Heart left ventricle (tissue), 16 donors: ENCODE results near the gene GPRC5A. TPM values are rescaled to one million over a fixed set of nuclear protein-coding genes. Genes with fewer than 3 reads are reported as not detected.

Experiments used
- ATAC-seq, 4 donors: fragments of 200-7000 bp; cut with Tn5 transposase; one replicate each; pipeline ENCODE4 v1.9.1; 2020 to 2022; ENCODE audit warnings: moderate library complexity in 4 of 4, mild to moderate bottlenecking in 3 of 4, moderate number of reproducible peaks in 1 of 4
- DNase-seq, 5 donors: peaks; one replicate each; pipeline ENCODE4 v3.0.0-alpha.2; 2020
- H3K27ac ChIP-seq, 12 donors: fragments of 200-600 bp; sonication (generic) in 4 of 12; one replicate each; pipeline versions ENCODE4 v1.5.0 to v1.8.0; 2016 to 2022; ENCODE audit warnings: mild to moderate bottlenecking in 2 of 12
- H3K27me3 ChIP-seq, 9 donors: fragments of 200-600 bp; sonication (generic) in 2 of 9; one replicate each; pipeline versions ENCODE4 v1.5.1 to v1.8.0; 2016 to 2022; ENCODE audit warnings: mild to moderate bottlenecking in 3 of 9
- H3K36me3 ChIP-seq, 9 donors: fragments of 200-600 bp; sonication (generic) in 2 of 9; one replicate each; pipeline versions ENCODE4 v1.5.0 to v1.8.0; 2018 to 2022; ENCODE audit warnings: mild to moderate bottlenecking in 2 of 9
- H3K4me1 ChIP-seq, 12 donors: fragments of 200-600 bp; sonication (generic) in 4 of 12; one replicate each; pipeline versions ENCODE4 v1.5.0 to v1.8.0; 2016 to 2022; ENCODE audit warnings: mild to moderate bottlenecking in 3 of 12
- H3K4me3 ChIP-seq, 12 donors: fragments of 200-600 bp; sonication (generic) in 4 of 12; one replicate each; pipeline versions ENCODE4 v1.5.0 to v1.8.0; 2017 to 2022; ENCODE audit warnings: mild to moderate bottlenecking in 9 of 12, moderate library complexity in 4 of 12
- H3K9me3 ChIP-seq, 12 donors: fragments of 200-600 bp; sonication (generic) in 4 of 12; one replicate each; pipeline versions ENCODE4 v1.5.0 to v1.8.0; 2016 to 2022; ENCODE audit warnings: mild to moderate bottlenecking in 1 of 12
- POLR2A ChIP-seq, 2 donors: fragments of 450-650 bp; IDR thresholded peaks; one replicate each; pipeline ENCODE4 v1.6.1; 2017; ENCODE audit warnings: antibody characterized with exemption in 2 of 2, mild to moderate bottlenecking in 2 of 2, moderate library complexity in 2 of 2
- WGBS, 4 donors: extraction: QIAGEN DNeasy Blood & Tissue Kit in 2 of 4; methylation state at CpG; one replicate each; pipeline versions ENCODE4 v1.1.5 to v1.1.7; 2013 to 2018; 5-methylcytosine and 5-hydroxymethylcytosine counted together
- intact Hi-C, 10 donors: fragments of 100-400 bp; cut with DNase I; formaldehyde crosslinking; loops; one replicate each; pipeline versions ENCODE4 v1.11.1 to v1.14.2; 2022
- polyA plus RNA-seq, 2 donors: library from polyadenylated mRNA; stranded (reverse); fragments of 200-250 nt; gene quantifications; one replicate each; pipeline ENCODE4 v1.2.3, GENCODE V29; 2013
- total RNA-seq, 9 donors: library from RNA; depleted of rRNA in 2 of 9; stranded (reverse); fragments of >200 nt in 2 of 9; fragmentation: NEBNext Ultra II Directional in 3 of 9; extraction: Animal tissue kit (Norgen Biotek cat#: 25700) in 3 of 9; gene quantifications; one replicate each; pipeline versions ENCODE4 v1.1.0 to v1.2.4, GENCODE V29; 2016 to 2023
- TF ChIP-seq, protein P1 (sequence below), 12 donors: fragments of 200-600 bp; sonication (generic) in 4 of 12; IDR thresholded peaks; one replicate each; pipeline versions ENCODE4 v1.5.0 to v1.8.0; 2018 to 2022; ENCODE audit warnings: antibody characterized with exemption in 12 of 12, mild to moderate bottlenecking in 5 of 12
- donor health status: ischemic (EF 13 %, LVEDD 7.1; RV severe dilation, severe dysfunction).
- donor health status: healthy with polysubstance abuse.
- donor health status: DM: no; HTN: yes; CAD: no.
- donor health status: DM: no; HTN: no; CAD: no.
- donor health status: ischemic (EF 25% LVEDD 6.9; RV normal size, moderate dysfunction).
- donor health status: ischemic (EF 25% LVEDD 5.7; RV mildly dilated, moderate dysfunction).
- donor health status: healthy.
- donor health status: DM: yes; HTN: yes; CAD: no.
- donor health status: ischemic (EF 35%, LVEDD 5.7; RV mildly dilated, moderate dysfunction).
- donor health status: nonischemic (EF 11% LVEDD 7.7; RV severe dilation, severe dysfunction).
- donor health status: DM: yes; HTN: yes; CAD: no.
- donor health status: PGD.
- donor health status: ischemic (EF 29% LVEDD 5.4; RV normal size, mild dysfunction).
- donor health status: nonischemic (EF 23%, LVEDD 6.1; RV moderate dilation, normal function).

GPRC5A gene
- total and polyA plus RNA-seq, 11 donors, result 0.27 to 5.3 (median 1.2) TPM

DNA sequence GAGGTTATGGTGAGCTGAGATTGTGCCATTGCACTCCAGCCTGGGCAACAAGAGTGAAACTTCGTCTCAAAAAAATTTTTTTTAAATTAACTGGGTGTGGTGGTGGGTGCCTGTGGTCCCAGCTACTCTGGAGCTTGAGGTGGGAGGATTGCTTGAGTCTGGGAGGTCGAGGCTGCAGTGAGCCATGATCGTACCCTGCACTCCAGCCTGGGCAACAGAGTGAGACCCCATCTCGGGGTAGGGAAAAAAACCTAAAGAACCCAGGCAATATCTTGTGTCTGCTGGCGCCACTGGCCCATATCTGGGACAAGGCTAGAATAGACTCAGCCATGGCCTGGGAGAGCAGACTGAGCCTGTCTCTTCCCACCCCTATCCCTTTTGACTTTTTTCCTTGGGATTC lies 9.1 kb upstream of the GPRC5A start:
- H3K27me3 ChIP-seq, result peaks cover 0 to 5% (median 0%) of the 10 kb centered on the region in 9 donors
- no peak overlapping the region for H3K27ac ChIP-seq
- H3K4me3 ChIP-seq, result no peak overlapping the region
- H3K36me3 ChIP-seq, result no peaks in the 10 kb centered on the region
- intact Hi-C loops, result loop anchor here in 1 of 10 donors (2.0 kb wide), 1 partner anchor 35 kb away; no protein-coding TSS in a partner anchor
- TF ChIP-seq POLR2A (IDR thresholded peaks at IDR 0.05), result no peak
- TF ChIP-seq, protein P1, sequence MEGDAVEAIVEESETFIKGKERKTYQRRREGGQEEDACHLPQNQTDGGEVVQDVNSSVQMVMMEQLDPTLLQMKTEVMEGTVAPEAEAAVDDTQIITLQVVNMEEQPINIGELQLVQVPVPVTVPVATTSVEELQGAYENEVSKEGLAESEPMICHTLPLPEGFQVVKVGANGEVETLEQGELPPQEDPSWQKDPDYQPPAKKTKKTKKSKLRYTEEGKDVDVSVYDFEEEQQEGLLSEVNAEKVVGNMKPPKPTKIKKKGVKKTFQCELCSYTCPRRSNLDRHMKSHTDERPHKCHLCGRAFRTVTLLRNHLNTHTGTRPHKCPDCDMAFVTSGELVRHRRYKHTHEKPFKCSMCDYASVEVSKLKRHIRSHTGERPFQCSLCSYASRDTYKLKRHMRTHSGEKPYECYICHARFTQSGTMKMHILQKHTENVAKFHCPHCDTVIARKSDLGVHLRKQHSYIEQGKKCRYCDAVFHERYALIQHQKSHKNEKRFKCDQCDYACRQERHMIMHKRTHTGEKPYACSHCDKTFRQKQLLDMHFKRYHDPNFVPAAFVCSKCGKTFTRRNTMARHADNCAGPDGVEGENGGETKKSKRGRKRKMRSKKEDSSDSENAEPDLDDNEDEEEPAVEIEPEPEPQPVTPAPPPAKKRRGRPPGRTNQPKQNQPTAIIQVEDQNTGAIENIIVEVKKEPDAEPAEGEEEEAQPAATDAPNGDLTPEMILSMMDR (IDR thresholded peaks at IDR 0.05), result no peak
- DNase-seq (no peak), ATAC-seq (no peak)
- H3K9me3 ChIP-seq, result no peaks in the 10 kb centered on the region
- no peaks in the 10 kb centered on the region for H3K4me1 ChIP-seq
- WGBS, 4 donors, result 90 to 97% (median 95%) methylated on average over 5 of the region's 5 CpGs

DNA sequence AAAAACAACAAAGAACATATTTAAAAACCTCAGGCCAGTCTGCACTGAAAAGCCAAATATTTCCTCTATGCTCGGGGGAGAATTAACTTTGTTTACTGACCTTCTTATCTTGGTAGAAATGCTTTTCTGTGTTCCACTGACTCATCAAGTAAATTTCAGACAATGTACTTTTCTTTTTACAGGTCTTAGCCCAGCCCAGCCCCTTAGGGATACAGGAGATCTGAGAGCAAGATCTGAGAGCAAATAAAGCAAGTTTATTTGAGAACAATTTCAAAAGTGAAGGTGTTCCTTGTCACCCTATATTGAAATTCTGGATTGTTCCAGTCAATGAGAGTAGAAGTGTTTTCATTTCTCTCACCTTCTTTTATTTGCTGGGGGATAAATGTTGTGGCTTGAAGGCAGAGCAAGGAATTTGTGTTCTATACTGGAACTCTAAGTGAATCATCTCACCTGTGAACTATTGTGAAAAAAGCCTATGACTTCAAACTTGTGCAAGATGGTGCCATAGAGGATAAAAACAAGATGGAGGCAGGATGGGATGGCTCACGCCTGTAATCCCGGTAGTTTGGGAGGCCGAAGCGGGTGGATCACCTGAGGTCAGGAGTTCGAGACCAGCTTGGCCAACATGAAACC lies 7.9 kb upstream of the GPRC5A start:
- peak in 1 of 4 donors; percentile 14 for ATAC-seq
- no peaks in the 10 kb centered on the region for H3K4me1 ChIP-seq
- WGBS, 4 donors, result 85 to 93% (median 88%) methylated on average over 6 of the region's 6 CpGs
- no peak overlapping the region for H3K4me3 ChIP-seq
- no peaks in the 10 kb centered on the region for H3K9me3 ChIP-seq
- H3K27ac ChIP-seq, result no peak overlapping the region
- TF ChIP-seq, protein P1 (IDR thresholded peaks at IDR 0.05), result no peak
- TF ChIP-seq POLR2A (IDR thresholded peaks at IDR 0.05), result no peak
- H3K27me3 ChIP-seq, result peaks cover 0 to 5% (median 0%) of the 10 kb centered on the region in 9 donors
- intact Hi-C loops, result loop anchor here in 1 of 10 donors (2.0 kb wide), 1 partner anchor 37 kb away; no protein-coding TSS in a partner anchor
- no peak for DNase-seq
- no peaks in the 10 kb centered on the region for H3K36me3 ChIP-seq

DNA sequence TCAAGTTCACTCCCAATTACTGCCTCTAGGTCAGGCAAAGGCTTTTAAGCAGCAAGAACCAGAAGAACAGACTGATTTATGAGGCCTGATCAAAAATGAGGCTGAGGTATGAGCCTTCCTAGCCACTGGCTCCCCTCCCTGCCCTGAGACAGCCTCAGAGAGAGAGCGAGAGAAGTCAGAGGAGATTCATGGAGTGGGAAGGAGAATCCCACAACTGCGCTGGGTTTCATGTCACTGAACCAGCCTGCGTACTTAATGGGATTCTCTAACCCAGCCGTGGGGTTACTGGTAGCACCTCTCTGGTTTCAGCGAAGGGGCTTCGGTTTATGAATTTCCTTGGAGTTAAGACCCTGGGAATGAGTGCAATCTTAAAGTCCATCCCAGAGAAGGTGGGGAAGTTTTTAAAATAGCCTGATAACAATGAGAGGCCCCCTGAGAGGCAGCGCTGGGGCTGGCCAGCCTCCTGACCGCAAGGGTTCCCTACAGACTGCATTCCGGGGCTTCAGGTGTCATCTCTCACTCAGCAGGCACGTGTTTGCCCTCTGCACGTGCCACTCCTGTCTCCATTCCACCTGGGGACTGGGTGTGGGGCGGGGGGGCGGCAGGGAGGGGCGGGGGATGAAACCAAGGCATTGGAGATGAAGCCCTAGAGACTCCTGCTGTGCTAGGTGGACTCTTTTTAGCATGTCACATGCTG lies 6.1 kb upstream of the GPRC5A start:
- no peaks in the 10 kb centered on the region for H3K4me1 ChIP-seq
- intact Hi-C loops, result loop anchor here in 2 of 10 donors (5.0 kb wide), 1 partner anchor 43 kb away; no protein-coding TSS in a partner anchor
- no peak overlapping the region for H3K27ac ChIP-seq
- DNase-seq (no peak), ATAC-seq (no peak)
- peaks cover 0 to 11% (median 0%) of the 10 kb centered on the region in 9 donors for H3K27me3 ChIP-seq
- WGBS, 4 donors, result 44 to 70% (median 47%) methylated on average over 7 to 14 of the region's 14 CpGs
- no peak overlapping the region for H3K4me3 ChIP-seq
- no peaks in the 10 kb centered on the region for H3K9me3 ChIP-seq
- TF ChIP-seq POLR2A (IDR thresholded peaks at IDR 0.05), result no peak
- TF ChIP-seq, protein P1 (IDR thresholded peaks at IDR 0.05), result no peak
- no peaks in the 10 kb centered on the region for H3K36me3 ChIP-seq

DNA sequence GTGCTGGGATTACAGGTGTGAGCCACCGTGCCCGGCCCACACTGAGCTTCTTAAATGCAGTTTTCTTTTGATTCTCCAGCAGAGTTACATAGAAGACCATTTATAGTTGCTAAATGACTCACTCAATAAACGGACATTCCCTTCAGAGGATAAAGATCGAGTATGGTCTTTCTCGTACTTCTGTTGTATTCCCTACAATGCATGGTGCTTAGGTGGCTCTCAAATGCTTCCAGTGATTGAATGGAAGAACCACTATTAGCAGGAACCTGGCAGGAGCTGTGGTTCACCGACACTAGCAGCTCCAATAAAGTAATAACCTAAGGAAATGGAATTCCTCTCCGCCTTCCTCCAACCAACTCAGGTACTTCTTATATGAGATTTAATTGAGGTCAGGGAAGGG lies 3.9 kb upstream of the GPRC5A start:
- 71 to 73% (median 73%) methylated on average over 7 of the region's 7 CpGs for WGBS, 4 donors
- peaks cover 0 to 20% (median 10%) of the 10 kb centered on the region in 12 donors for H3K4me1 ChIP-seq
- ATAC-seq, result no peak
- H3K36me3 ChIP-seq, result no peaks in the 10 kb centered on the region
- H3K9me3 ChIP-seq, result no peaks in the 10 kb centered on the region
- no peak for DNase-seq
- peaks cover 0 to 29% (median 7%) of the 10 kb centered on the region in 9 donors for H3K27me3 ChIP-seq
- no peak for TF ChIP-seq POLR2A (IDR thresholded peaks at IDR 0.05)
- TF ChIP-seq, protein P1 (IDR thresholded peaks at IDR 0.05), result no peak
- H3K4me3 ChIP-seq, result no peak overlapping the region
- H3K27ac ChIP-seq, result no peak overlapping the region
- intact Hi-C loops, result loop anchor here in 2 of 10 donors (5.0 kb wide), 1 partner anchor 45 kb away; no protein-coding TSS in a partner anchor
